PC-9 (cell line): ENCODE measurements around the gene CD86.
"Not testable (repeated sequence)": the region's sequence is repeated elsewhere in the genome, so short reads cannot be mapped to it uniquely, and the experiment has no call there.

Experiments
- EZH2 ChIP-seq: fragments of 200-600 bp; sonication (generic); IDR thresholded peaks from 2 replicates; pipeline ENCODE4 v1.8.0; 2017; ENCODE audit warnings: antibody characterized with exemption, low read depth
- TF ChIP-seq, protein P1 (sequence below): fragments of 200-600 bp; sonication (generic); conservative IDR thresholded peaks from 2 replicates; pipeline ENCODE4 v1.6.1; 2017; ENCODE audit warnings: mixed run types, antibody characterized with exemption, mild to moderate bottlenecking, moderate library complexity

DNA sequence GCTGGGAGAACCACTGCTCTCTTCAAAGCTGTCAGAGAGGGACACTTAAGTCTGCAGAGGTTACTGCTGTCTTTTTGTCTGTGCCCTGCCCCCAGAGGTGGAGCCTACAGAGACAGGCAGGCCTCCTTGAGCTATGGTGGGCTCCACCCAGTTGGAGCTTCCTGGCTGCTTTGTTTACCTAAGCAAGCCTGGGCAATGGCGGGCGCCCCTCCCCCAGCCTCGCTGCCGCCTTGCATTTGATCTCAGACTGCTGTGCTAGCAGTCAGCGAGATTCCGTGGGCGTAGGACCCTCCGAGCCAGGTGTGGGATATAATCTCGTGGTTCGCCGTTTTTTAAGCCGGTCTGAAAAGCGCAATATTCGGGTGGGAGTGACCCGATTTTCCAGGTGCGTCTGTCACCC lies 7.9 kb upstream of the CD86 start:
- TF ChIP-seq, protein P1, sequence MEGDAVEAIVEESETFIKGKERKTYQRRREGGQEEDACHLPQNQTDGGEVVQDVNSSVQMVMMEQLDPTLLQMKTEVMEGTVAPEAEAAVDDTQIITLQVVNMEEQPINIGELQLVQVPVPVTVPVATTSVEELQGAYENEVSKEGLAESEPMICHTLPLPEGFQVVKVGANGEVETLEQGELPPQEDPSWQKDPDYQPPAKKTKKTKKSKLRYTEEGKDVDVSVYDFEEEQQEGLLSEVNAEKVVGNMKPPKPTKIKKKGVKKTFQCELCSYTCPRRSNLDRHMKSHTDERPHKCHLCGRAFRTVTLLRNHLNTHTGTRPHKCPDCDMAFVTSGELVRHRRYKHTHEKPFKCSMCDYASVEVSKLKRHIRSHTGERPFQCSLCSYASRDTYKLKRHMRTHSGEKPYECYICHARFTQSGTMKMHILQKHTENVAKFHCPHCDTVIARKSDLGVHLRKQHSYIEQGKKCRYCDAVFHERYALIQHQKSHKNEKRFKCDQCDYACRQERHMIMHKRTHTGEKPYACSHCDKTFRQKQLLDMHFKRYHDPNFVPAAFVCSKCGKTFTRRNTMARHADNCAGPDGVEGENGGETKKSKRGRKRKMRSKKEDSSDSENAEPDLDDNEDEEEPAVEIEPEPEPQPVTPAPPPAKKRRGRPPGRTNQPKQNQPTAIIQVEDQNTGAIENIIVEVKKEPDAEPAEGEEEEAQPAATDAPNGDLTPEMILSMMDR: not testable (repeated sequence)
- TF ChIP-seq EZH2: not testable (repeated sequence)
